GM12873 (cell line): ENCODE results near the gene MED28.

Experiments
- CTCF ChIP-seq: IDR thresholded peaks from 2 replicates; pipeline ENCODE4 v1.5.1; 2012; ENCODE audit warnings: low read depth, mild to moderate bottlenecking, moderate library complexity, low read length, control low read depth; ENCODE audit not compliant: insufficient read depth; ENCODE audit errors: missing control alignments

MED28 gene

DNA sequence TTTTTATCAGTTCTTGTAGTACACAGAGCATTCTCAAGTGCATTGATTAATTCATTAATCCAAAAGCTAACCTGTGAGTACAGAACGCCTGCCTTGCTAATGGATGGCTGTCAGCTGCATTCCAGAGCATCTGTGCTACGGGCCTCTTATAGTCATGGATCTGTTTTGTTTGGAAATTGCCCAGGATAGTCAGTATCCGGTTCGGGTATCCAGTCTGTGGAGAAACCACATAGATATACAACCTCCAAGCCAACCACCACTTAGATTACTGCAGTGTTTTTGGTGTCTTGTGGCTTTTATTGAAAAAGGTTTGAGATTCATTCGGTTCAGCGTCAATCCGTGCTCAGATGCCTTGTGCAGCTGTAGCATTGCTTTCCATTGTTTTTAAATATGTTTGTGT is 33.5 kb upstream of the MED28 start:
- TF ChIP-seq CTCF, result no peak

DNA sequence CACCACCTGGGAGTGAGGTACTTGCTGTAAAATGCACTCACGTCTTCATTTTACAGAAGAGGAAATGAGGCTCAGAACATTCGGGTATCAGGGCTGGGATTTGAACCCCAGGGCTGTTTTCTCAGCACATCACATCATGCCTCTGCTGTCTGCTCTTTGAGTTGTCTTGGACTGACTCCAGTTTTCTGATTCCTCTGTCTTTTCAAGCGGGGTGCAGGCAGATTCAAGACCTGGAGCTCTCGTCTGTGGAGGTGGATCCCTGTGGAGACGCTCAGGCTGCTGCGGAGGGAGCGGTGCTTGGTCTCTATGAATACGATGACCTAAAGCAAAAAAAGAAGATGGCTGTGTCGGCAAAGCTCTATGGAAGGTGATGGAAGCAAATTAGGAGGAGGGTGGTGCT is 31.2 kb upstream of the MED28 start:
- no peak for TF ChIP-seq CTCF

DNA sequence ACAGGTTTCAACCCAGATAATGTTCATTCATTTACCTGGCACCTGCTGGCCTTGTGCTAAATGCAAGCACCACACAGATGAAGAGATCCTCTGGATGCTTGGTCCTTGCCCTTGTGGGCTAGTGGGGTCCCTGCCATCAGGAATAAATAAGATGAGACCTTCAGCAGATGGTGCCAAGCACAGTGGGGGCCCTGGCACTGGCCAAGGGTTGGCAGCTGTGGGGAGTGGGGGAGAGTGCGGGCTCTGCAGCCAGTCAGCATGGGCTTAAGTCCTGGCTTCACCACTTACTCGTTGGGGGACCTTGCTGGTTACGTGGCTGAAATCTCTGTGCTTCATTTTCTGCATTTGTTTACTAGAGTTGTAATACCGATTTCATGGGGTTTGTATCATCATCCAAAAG is 30.5 kb upstream of the MED28 start:
- no peak for TF ChIP-seq CTCF

DNA sequence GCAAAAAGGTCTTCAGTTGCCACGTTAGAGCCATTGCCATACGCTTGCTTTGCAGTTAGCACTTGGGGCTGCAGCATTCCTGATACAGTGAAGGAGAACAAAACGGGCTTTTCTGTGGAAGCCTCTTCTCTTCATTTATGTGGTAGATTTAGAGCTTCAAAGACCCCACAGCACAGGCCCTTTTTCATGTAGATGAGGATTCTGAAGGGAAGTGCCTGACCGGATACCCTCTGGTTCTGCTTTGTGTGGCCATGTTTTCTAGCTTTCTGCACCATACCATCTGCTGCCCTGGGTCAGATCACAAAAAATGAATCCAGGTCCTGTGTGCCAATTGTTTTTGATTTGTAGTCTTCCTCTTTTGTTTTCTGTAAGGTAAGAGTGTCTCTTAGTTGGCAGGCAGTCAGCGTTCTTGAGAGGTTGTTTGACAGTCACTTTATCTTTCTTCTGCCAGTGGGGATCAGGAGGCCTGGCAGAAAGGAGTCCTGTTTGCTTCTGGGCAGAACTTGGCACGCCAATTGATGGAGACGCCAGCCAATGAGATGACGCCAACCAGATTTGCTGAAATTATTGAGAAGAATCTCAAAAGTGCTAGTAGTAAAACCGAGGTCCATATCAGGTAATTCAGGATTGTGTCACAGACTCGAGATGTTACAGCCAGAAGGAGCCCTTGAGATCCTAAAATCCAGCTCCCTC is 29.8 kb upstream of the MED28 start:
- TF ChIP-seq CTCF, result no peak

GRCh38 chr4:17587094-17587822 is 27.2 kb upstream of the MED28 start:
- no peak for TF ChIP-seq CTCF

GRCh38 chr4:17589355-17589754 is 25.1 kb upstream of the MED28 start:
- no peak for TF ChIP-seq CTCF

- no peak for TF ChIP-seq CTCF
These were observed 18.9 kb upstream of the MED28 start for GRCh38 chr4:17595471-17596005.
